K562 (cell line): ENCODE data around the gene STK11. TPM values are rescaled to one million over a fixed set of nuclear protein-coding genes. Genes with fewer than 3 reads are reported as not detected.
A peak's percentile ranks its signal among the peaks of the same experiment; 100 is the strongest.

Source experiments
- ATAC-seq: fragments of 200-7000 bp; cut with Tn5 transposase; 3 replicates; pipeline ENCODE4 v1.9.1; 2020; ENCODE audit warnings: moderate library complexity
- BruUV-seq: library from RNA; stranded (reverse); fragments of 400-500 nt; replicated peaks from 2 replicates; lab custom pipeline; 2021; lab: Mats Ljungman, UMichigan
- CTCF ChIA-PET: fragments of 300-600 bp; formaldehyde crosslinking; extraction: SDS; loops from one replicate; lab custom pipeline; 2021; ENCODE audit warnings: low intra/inter-chr PET ratio; lab: Yijun Ruan, JAX
- POLR2A ChIA-PET: fragments of 300-600, 350-650 bp; sonication (Branson Sonifier 250); formaldehyde crosslinking; extraction: SDS; loops from one replicate; lab custom pipeline; 2021; ENCODE audit warnings: antibody characterized with exemption, inconsistent platforms; lab: Yijun Ruan, JAX
- DNase-seq, 4 experiments: peaks; one replicate each; pipeline versions ENCODE4 v3.0.0 to v3.0.0-alpha.2; 2011 to 2018; ENCODE audit warnings: low spot score in 3 of 4, mixed read lengths in 3 of 4; ENCODE audit errors: extremely low read depth in 1 of 4
- FAIRE-seq: peaks from 2 replicates; lab custom pipeline; 2011; peaks lifted over from hg19 to GRCh38; lab: Jason Lieb, UNC
- H2AFZ ChIP-seq: 2 replicates; pipeline ENCODE4 v1.6.0; 2011; ENCODE audit warnings: low read depth, low read length, control low read depth, inconsistent platforms
- H3K27ac ChIP-seq: fragments of 200-600 bp; 3 replicates; pipeline ENCODE4 v1.8.0; 2011; ENCODE audit warnings: low read depth, mild to moderate bottlenecking, control low read depth, inconsistent platforms, low read length, moderate library complexity, mixed read lengths; ENCODE audit errors: extremely low read depth
- H3K27me3 ChIP-seq, 2 experiments: fragments of 300-600 bp in 1 of 2; 2 replicates in 1 of 2; 3 replicates in 1 of 2; pipeline versions ENCODE4 v1.6.0 to v1.8.0; 2011; ENCODE audit warnings: inconsistent platforms in 2 of 2, low read length in 2 of 2, mild to moderate bottlenecking in 1 of 2, mixed read lengths in 1 of 2, moderate library complexity in 1 of 2; ENCODE audit not compliant: control insufficient read depth in 2 of 2, insufficient read depth in 2 of 2
- H3K36me3 ChIP-seq: fragments of 300-600 bp; 3 replicates; pipeline ENCODE4 v1.8.0; 2011; ENCODE audit warnings: mild to moderate bottlenecking, low read length, inconsistent platforms; ENCODE audit not compliant: control insufficient read depth, insufficient read depth
- H3K4me1 ChIP-seq, 2 experiments: fragments of 200-600 bp in 1 of 2; replicated peaks in 1 of 2; 2 replicates in 1 of 2; 3 replicates in 1 of 2; pipeline versions ENCODE4 v1.5.1 to v1.8.0; 2011; ENCODE audit warnings: inconsistent platforms in 2 of 2, low read length in 2 of 2, mild to moderate bottlenecking in 1 of 2, mixed read lengths in 1 of 2, moderate library complexity in 1 of 2; ENCODE audit not compliant: control insufficient read depth in 2 of 2, insufficient read depth in 2 of 2
- H3K4me2 ChIP-seq: 2 replicates; pipeline ENCODE4 v1.6.1; 2011; ENCODE audit warnings: low read length, control low read depth, inconsistent platforms, mixed read lengths; ENCODE audit not compliant: insufficient read depth
- H3K4me3 ChIP-seq: fragments of 200-600 bp; sonication (generic), shearing (Covaris generic); 2 replicates; pipeline ENCODE4 v1.5.1; 2016; ENCODE audit warnings: control low read depth, inconsistent platforms
- H3K79me2 ChIP-seq: fragments of 200-600 bp; 3 replicates; pipeline ENCODE4 v1.8.0; 2011; ENCODE audit warnings: low read length, inconsistent platforms; ENCODE audit not compliant: control insufficient read depth, insufficient read depth
- H3K9ac ChIP-seq, 2 experiments: 2 replicates each; pipeline versions ENCODE4 v1.6.0 to v1.6.1; 2011; ENCODE audit warnings: low read depth in 2 of 2, low read length in 2 of 2, control low read depth in 1 of 2, inconsistent platforms in 1 of 2, mild to moderate bottlenecking in 1 of 2, mixed read lengths in 1 of 2; ENCODE audit not compliant: insufficient read depth in 1 of 2
- H3K9me1 ChIP-seq: one replicate; pipeline ENCODE4 v1.6.0; 2011; ENCODE audit warnings: inconsistent platforms, mild to moderate bottlenecking, low read length, moderate library complexity; ENCODE audit not compliant: control insufficient read depth, insufficient read depth
- H3K9me3 ChIP-seq: replicated peaks from 2 replicates; pipeline ENCODE4 v1.5.1; 2011; ENCODE audit warnings: low read depth, low read length, inconsistent platforms; ENCODE audit not compliant: control insufficient read depth, insufficient read depth
- H4K20me1 ChIP-seq: replicated peaks from 2 replicates; pipeline ENCODE4 v1.6.1; 2011; ENCODE audit warnings: low read length, inconsistent platforms, mixed read lengths; ENCODE audit not compliant: control insufficient read depth, insufficient read depth
- HNRNPL ChIP-seq: fragments of 200-400 bp; formaldehyde crosslinking; IDR thresholded peaks from 2 replicates; pipeline ENCODE4 v1.6.1; 2017; ENCODE audit warnings: low read depth, mild to moderate bottlenecking, low read length
- NBN ChIP-seq: fragments of 450-650 bp; IDR thresholded peaks from 2 replicates; pipeline ENCODE4 v1.6.1; 2016; ENCODE audit warnings: low read depth, mild to moderate bottlenecking
- POLR2G ChIP-seq: fragments of 200-400 bp; formaldehyde crosslinking; IDR thresholded peaks from 2 replicates; pipeline ENCODE4 v1.6.1; 2017; ENCODE audit warnings: low read depth, mild to moderate bottlenecking, antibody characterized with exemption, low read length, moderate library complexity
- WGBS: fragments of 100-300 bp; shearing (Covaris generic); methylation state at CpG from one replicate; pipeline ENCODE4 v1.1.6; 2016; ENCODE audit warnings: low coverage, mixed read lengths; ENCODE audit not compliant: insufficient coverage; ENCODE audit errors: missing lambda C conversion rate; 5-methylcytosine and 5-hydroxymethylcytosine counted together
- in situ Hi-C: fragments of 300-500 bp; cut with MboI; formaldehyde crosslinking; loops from 4 replicates; pipeline ENCODE4 v1.15.0; 2018; ENCODE audit warnings: inconsistent platforms, mixed read lengths
- intact Hi-C: fragments of 100-400 bp; cut with micrococcal nuclease; formaldehyde crosslinking; loops from 2 replicates; pipeline ENCODE4 v1.14.2; 2022
- polyA plus RNA-seq, 8 experiments: library from polyadenylated mRNA; depleted of rRNA in 4 of 8; stranded (reverse) in 5 of 8; unstranded in 3 of 8; fragments of >200 nt; fragmentation: Nextera tagmentation in 2 of 8; fragmentation: Illumina TruSeq in 1 of 8; extraction: Ambion mirVana in 2 of 8; extraction: Trizol in 1 of 8; gene quantifications; 2 replicates each; pipeline versions ENCODE4 v1.2.1 to v1.2.3, GENCODE V29; 2011 to 2014; ENCODE audit warnings: inconsistent platforms in 1 of 8, missing spikeins in 1 of 8
- total RNA-seq, 7 experiments: library from RNA; depleted of rRNA in 6 of 7; stranded (reverse); fragments of >200 nt in 6 of 7; fragmentation: Illumina TruSeq in 2 of 7; extraction: Trizol in 2 of 7; gene quantifications; 2 replicates each; pipeline versions ENCODE4 v1.2.1 to v1.2.3, GENCODE V29; 2011 to 2021; ENCODE audit warnings: low replicate concordance in 1 of 7

Gene STK11
- total and polyA plus RNA-seq, 9 of the 15 experiments (the other 6 are each of a cell fraction or from before 2014, with no cell fraction given), result 0.15 to 96.5 (median 31.7) TPM

- Histone ChIP-seq H3K9me1 (peaks cover 5% of the 10 kb centered on the region), H4K20me1 (peaks cover 33% of the 10 kb centered on the region), H3K79me2 (peaks cover 58% of the 10 kb centered on the region), H3K4me3 (no peak overlapping the region), H3K9me3 (no peaks in the 10 kb centered on the region), H3K27me3 (no peaks in the 10 kb centered on the region), H3K27ac (no peak overlapping the region), H3K36me3 (peaks cover 80% of the 10 kb centered on the region; the same call in 2 of the 3 replicates), H2AFZ (no peak overlapping the region), H3K4me2 (no peak overlapping the region), H3K9ac (peak overlapping the region in 1 of 2 experiments; percentile 35; a peak in 1 of 4 replicates), H3K4me1 (peaks cover 13 to 84% of the 10 kb centered on the region in 2 experiments; a peak in 4 of 5 replicates)
- in situ Hi-C loops, result no loop called here
- TF ChIP-seq POLR2G, result peak; percentile 7; the same call in 1 of the 2 replicates
- TF ChIP-seq NBN, result no peak
- TF ChIP-seq HNRNPL, result peak; percentile 52; the same call in 1 of the 2 replicates
- DNase-seq (no peak), ATAC-seq (no peak), FAIRE-seq (no peak)
- 98% methylated on average over 13 of the region's 33 CpGs for WGBS
- BruUV-seq, result no TSS peak
- ChIA-PET CTCF (interaction anchor here (0.6 kb wide), 1 partner anchor 19 kb away, joined by 3 read pairs; no protein-coding TSS in a partner anchor), POLR2A (interaction anchor here (0.8 to 1.0 kb wide), 2 partner anchors 9 to 162 kb away, joined by 3 to 4 read pairs; no protein-coding TSS in a partner anchor)
- intact Hi-C loops, result loop anchor here (2.0 kb wide), 1 partner anchor 16 kb away; no protein-coding TSS in a partner anchor
These were observed 14.9 kb downstream of the STK11 start for GRCh38 chr19:1220477-1220930.
